ENCODE data around the gene PRR30. TPM values are rescaled to one million over a fixed set of nuclear protein-coding genes. Genes with fewer than 3 reads are reported as not detected.
A peak's percentile ranks its signal among the peaks of the same experiment; 100 is the strongest.

Gene PRR30
- total and polyA plus RNA-seq, 2 experiments from 2014 or later: not detected

DNA sequence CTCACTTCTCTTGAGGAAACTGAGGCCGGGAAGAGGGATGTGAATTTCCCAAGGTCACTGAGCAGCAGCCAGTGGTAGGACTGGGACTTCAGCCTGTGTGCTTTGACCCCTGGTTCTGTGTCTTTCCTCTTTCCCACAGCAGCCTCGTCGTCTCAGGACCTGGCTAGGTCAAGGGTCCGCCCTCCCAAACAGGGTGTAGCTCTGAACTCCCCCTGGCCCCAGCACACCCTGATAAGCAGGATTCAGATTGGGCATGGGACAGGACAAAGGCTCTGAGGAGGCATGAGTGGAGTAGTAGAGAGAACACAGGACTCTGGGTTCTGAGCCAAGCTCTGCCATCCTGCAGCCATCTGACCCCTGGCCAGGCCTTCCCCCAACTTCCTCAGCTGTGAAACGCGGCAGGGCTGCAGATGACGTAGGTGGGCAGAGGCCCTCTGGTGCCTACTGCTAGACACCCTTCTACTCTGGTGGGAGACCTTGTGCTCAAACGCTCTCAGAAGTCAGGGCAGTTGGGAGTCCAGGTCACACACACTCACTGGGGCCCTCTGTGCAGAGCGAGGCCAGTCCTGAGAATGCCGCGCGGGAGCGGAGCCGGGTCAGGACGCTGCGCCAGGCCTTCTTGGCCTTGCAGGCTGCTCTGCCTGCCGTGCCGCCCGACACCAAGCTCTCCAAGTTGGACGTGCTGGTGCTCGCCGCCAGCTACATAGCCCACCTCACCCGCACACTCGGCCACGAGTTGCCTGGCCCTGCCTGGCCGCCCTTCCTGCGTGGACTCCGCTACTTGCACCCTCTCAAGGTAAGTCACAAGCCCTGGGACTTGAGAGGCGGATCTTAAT lies 10.6 kb upstream of the PRR30 start:
- Mint-ChIP-seq H3K27me3 (ENCODE audit: insufficient read depth, low read depth, poor library complexity) (peaks cover 12% of the 10 kb centered on the region), H3K9me3 (no peaks in the 10 kb centered on the region), H3K4me3 (no peak overlapping the region), H3K36me3 (ENCODE audit: low read depth) (no peaks in the 10 kb centered on the region), H3K27ac (no peak overlapping the region), H3K4me1 (no peaks in the 10 kb centered on the region)
- Histone ChIP-seq H3K27me3 (ENCODE audit: insufficient read depth) (no peaks in the 10 kb centered on the region), H3K79me2 (replicated peaks; ENCODE audit: insufficient read depth) (no peaks in the 10 kb centered on the region), H3K9me2 (ENCODE audit: insufficient read depth) (no peaks in the 10 kb centered on the region), H4K20me1 (replicated peaks; ENCODE audit: insufficient read depth) (no peaks in the 10 kb centered on the region), H2AFZ (no peak overlapping the region), H3K27ac (ENCODE audit: low read depth) (no peak overlapping the region), H3F3A (replicated peaks; ENCODE audit: low read depth) (no peaks in the 10 kb centered on the region), H3K4me2 (no peak overlapping the region), H3K4me3 (no peak overlapping the region), H3K4me1 (ENCODE audit: insufficient read depth) (no peaks in the 10 kb centered on the region), H3K36me3 (ENCODE audit: insufficient read depth) (no peaks in the 10 kb centered on the region)
- TF ChIP-seq STAT1 (IDR thresholded peaks at IDR 0.05; ENCODE audit: unreplicated experiment): no peak
- TF ChIP-seq POLR2AphosphoS5 (IDR thresholded peaks at IDR 0.05; ENCODE audit: low read depth): no peak
- no peak for TF ChIP-seq EZH2 (IDR thresholded peaks at IDR 0.05; ENCODE audit: low read depth, unreplicated experiment)
- no peak for TF ChIP-seq ETS1 (IDR thresholded peaks at IDR 0.05)
- TF ChIP-seq CTCF (conservative IDR thresholded peaks at IDR 0.05; ENCODE audit: low read depth in 2 of 2): no peak
- no peak for TF ChIP-seq ZNF114 (CRISPR knock-in tag; IDR thresholded peaks at IDR 0.05)
- TF ChIP-seq JUNB (IDR thresholded peaks at IDR 0.05; ENCODE audit: unreplicated experiment): no peak
- DNase-seq (ENCODE audit: low spot score) (no peak), ATAC-seq (no peak)

DNA sequence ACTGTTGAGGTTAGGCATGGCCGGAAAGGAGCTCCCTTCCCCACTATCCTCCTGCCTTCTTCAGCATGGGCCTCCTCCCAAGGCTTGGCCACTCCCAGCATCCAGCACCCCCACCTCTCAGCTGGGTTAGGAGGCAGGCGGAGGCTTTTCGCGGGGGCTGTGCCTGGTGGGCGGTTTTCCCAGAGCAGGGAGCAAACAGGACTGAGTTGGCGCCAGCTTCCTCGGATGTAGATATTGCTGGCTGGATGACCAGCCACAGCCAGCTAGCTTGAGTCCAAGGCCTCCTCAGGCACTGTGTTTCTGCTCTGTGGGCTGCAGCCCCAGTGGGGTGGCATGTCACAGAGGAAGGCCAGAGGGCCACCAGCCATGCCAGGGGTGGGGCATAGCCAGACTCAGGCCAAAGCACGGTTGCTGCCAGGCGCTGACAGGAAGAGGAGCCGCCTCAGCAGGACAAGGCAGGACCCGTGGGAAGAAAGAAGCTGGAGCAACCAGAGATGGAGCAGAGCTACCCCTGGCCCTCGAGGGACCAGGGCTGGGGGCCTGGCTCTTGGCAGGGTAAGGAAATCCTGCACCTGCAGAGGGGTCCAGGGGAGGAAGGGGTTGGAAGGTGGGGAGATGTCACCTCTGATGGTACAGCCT lies 9.7 kb upstream of the PRR30 start, which contains the start of gene TCF23:
Gene TCF23 (plus strand): TSS at position 204 of the 639 bp plus-strand sequence. CDS start 130 bp downstream, at position 334.
- no peaks in the 10 kb centered on the region for H3K27me3 ChIP-seq (ENCODE audit: insufficient read depth)
- Mint-ChIP-seq H3K27me3 (ENCODE audit: insufficient read depth, low read depth, poor library complexity) (peaks cover 10% of the 10 kb centered on the region), H3K4me1 (no peaks in the 10 kb centered on the region), H3K27ac (no peak within 1 kb of the TSS), H3K36me3 (ENCODE audit: low read depth) (no peaks in the 10 kb centered on the region), H3K4me3 (no peak within 1 kb of the TSS; the same call in 2 of the 3 replicates), H3K9me3 (no peaks in the 10 kb centered on the region)
- H3K79me2 ChIP-seq (replicated peaks; ENCODE audit: insufficient read depth): no peaks in the 10 kb centered on the region
- no peaks in the 10 kb centered on the region for H3K36me3 ChIP-seq (ENCODE audit: insufficient read depth)
- no peaks in the 10 kb centered on the region for H4K20me1 ChIP-seq (replicated peaks; ENCODE audit: insufficient read depth)
- H3K27ac ChIP-seq (ENCODE audit: low read depth): no peak within 1 kb of the TSS
- no peak within 1 kb of the TSS for H3K4me2 ChIP-seq
- peak within 1 kb of the TSS; percentile 18; the same call in 1 of the 2 replicates for H2AFZ ChIP-seq
- no peak for ATAC-seq
- H3K4me1 ChIP-seq (ENCODE audit: insufficient read depth): no peaks in the 10 kb centered on the region
- no peak within 1 kb of the TSS for H3K4me3 ChIP-seq
- no peaks in the 10 kb centered on the region for H3K9me2 ChIP-seq (ENCODE audit: insufficient read depth)
- no peak for DNase-seq (ENCODE audit: low spot score)
- H3F3A ChIP-seq (replicated peaks; ENCODE audit: low read depth): no peaks in the 10 kb centered on the region
- TF ChIP-seq STAT1 (IDR thresholded peaks at IDR 0.05; ENCODE audit: unreplicated experiment): no peak
- TF ChIP-seq ZNF331 (CRISPR knock-in tag; IDR thresholded peaks at IDR 0.05; ENCODE audit: low read depth): no peak
- no peak for TF ChIP-seq ETS1 (IDR thresholded peaks at IDR 0.05)
- no peak for TF ChIP-seq CREB1 (CRISPR knock-in tag; IDR thresholded peaks at IDR 0.05; ENCODE audit: low read depth)
- TF ChIP-seq NANOG (IDR thresholded peaks at IDR 0.05; ENCODE audit: borderline replicate concordance): no peak
- TF ChIP-seq ZNF114 (CRISPR knock-in tag; IDR thresholded peaks at IDR 0.05): no peak
- TF ChIP-seq REST (IDR thresholded peaks at IDR 0.05; ENCODE audit: unreplicated experiment): no peak
- TF ChIP-seq EZH2 (IDR thresholded peaks at IDR 0.05; ENCODE audit: low read depth, unreplicated experiment): no peak
- no peak for TF ChIP-seq EZH2phosphoT487 (IDR thresholded peaks at IDR 0.05; ENCODE audit: unreplicated experiment)
- TF ChIP-seq JUNB (IDR thresholded peaks at IDR 0.05; ENCODE audit: unreplicated experiment): no peak
- no peak for TF ChIP-seq POLR2AphosphoS5 (IDR thresholded peaks at IDR 0.05; ENCODE audit: low read depth)
- TF ChIP-seq CTCF (conservative IDR thresholded peaks at IDR 0.05; ENCODE audit: low read depth in 2 of 2): no peak
